GM10266 (cell line): Measurements from ENCODE around the gene TMEM174.

Experiments used
- DNase-seq: peaks from one replicate; pipeline ENCODE4 v3.0.0; 2012; ENCODE audit errors: extremely low spot score
- TF ChIP-seq, protein P1 (sequence below): IDR thresholded peaks from 2 replicates; pipeline ENCODE4 v1.5.1; 2012; ENCODE audit warnings: mild to moderate bottlenecking, low read depth; ENCODE audit not compliant: control insufficient read depth, insufficient read depth; ENCODE audit errors: missing control alignments

TMEM174 gene

DNA sequence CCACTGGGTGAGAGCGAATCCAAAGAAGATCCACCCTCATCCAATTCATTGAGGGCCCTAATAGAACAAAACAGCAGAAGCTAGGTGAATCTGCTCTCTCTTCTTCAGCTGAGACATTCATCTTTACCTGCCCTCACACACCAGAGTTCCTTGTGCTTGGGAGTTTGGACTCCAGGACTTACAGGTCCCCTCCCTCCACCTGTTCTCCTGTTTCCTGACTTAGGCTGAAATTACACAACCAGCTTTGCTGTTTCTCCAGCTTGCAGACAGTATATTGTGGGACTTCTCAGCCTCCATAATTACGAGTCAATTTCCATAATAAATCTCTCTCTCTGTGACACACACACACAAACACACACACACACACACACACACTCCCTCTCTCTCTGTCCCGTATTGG lies 33.5 kb upstream of the TMEM174 start:
- TF ChIP-seq, protein P1, sequence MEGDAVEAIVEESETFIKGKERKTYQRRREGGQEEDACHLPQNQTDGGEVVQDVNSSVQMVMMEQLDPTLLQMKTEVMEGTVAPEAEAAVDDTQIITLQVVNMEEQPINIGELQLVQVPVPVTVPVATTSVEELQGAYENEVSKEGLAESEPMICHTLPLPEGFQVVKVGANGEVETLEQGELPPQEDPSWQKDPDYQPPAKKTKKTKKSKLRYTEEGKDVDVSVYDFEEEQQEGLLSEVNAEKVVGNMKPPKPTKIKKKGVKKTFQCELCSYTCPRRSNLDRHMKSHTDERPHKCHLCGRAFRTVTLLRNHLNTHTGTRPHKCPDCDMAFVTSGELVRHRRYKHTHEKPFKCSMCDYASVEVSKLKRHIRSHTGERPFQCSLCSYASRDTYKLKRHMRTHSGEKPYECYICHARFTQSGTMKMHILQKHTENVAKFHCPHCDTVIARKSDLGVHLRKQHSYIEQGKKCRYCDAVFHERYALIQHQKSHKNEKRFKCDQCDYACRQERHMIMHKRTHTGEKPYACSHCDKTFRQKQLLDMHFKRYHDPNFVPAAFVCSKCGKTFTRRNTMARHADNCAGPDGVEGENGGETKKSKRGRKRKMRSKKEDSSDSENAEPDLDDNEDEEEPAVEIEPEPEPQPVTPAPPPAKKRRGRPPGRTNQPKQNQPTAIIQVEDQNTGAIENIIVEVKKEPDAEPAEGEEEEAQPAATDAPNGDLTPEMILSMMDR = no peak
- DNase-seq = no peak

DNA sequence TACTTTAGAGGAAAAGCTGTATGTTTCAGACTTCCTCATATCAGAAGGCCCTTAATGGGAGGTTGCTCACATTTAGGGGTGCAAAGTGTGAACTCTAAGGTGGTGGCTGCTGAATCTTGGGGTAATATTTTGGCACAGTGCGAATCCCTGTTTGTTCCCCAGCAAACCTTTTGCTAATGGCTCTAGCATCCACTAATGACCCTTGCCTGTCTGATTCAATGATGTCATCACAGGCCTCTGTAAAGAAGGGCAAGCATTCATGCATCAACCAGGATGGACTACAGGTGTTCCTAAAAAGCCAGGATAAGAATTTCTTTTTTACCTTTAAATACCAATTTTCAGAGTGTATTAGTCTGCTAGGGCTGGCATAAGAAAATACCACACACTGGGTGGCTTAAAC lies 32.2 kb upstream of the TMEM174 start:
- TF ChIP-seq, protein P1 = no peak
- no peak for DNase-seq

DNA sequence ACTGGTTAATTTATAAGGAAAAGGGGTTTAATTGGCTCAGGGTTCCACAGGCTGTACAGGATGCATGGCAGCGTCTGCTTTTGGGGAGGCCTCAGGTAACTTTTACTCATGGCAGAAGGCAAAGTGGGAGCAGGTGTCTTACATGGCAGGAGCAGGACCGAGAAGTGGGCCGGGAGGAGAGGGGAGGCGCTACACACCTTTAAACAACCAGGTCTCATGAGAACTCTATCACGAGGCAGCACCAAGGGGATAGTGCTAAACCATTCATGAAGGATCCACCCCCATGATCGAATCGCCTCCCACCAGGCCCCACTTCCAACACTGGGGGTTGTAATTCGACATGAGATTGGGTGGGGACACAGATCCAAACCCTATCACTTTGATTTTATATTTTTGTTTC lies 31.0 kb upstream of the TMEM174 start:
- DNase-seq = no peak

DNA sequence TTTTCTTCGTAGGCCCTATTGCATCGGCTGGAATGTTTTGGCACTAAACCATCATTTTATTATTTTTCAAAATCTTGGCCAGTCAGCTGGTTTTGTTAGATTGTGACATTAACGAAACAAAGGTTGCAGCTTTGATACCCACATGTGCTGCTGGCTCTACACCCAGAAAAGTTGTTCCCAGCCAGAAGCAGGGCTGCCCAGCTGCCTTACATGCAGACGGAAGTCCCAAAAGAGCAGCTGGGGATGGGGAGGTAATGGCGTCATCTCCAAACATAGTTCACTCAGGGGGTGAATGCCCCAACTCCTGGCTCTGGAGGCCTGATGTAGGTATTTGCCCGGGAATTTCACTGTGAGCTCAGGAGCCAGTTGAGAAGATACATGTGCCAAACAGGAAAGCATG lies 29.3 kb upstream of the TMEM174 start:
- TF ChIP-seq, protein P1 = no peak
- DNase-seq = no peak

More for the DNA sequence above, 31.0 kb upstream of the TMEM174 start:
- TF ChIP-seq, protein P1 = no peak

DNA sequence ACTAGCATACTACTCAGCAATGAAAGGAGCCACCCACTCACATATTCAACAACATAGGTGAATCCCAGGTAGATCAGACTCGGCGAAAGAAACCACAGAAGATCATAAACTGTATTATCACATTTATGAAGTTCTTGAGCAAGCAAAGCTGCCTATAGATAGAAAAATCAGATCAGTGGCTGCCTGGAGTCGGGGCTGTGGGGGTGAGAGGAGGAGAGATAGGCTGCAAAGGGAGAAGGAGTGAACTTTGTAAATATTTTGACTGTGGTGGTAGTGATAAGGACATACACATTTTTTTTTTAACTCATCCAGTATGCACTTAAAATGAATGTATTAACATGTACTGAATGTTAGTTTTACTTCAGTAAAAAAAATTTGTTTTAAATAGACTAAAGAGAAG lies 23.5 kb upstream of the TMEM174 start:
- TF ChIP-seq, protein P1 = no peak
- DNase-seq = no peak

DNA sequence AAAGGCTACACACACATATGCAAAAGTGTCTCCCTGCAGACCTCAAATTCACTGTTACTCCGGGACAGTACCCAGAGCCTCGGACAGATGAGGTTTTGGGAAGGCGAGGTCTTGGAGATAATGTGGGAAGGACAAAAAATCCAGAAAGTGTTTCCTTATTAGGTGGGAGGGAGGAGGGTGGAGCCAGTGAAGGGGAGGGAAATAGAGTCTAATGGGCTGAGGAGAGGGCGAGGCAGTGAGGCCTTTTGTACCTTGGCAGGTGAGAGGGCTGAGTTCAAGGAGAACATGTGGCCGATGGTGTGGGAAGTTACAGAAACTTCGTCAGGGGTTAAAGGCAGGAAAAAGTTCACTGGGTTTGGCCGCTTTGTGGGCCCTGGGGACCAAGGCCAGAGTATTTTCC lies 22.1 kb upstream of the TMEM174 start:
- DNase-seq = no peak
- TF ChIP-seq, protein P1 = no peak

DNA sequence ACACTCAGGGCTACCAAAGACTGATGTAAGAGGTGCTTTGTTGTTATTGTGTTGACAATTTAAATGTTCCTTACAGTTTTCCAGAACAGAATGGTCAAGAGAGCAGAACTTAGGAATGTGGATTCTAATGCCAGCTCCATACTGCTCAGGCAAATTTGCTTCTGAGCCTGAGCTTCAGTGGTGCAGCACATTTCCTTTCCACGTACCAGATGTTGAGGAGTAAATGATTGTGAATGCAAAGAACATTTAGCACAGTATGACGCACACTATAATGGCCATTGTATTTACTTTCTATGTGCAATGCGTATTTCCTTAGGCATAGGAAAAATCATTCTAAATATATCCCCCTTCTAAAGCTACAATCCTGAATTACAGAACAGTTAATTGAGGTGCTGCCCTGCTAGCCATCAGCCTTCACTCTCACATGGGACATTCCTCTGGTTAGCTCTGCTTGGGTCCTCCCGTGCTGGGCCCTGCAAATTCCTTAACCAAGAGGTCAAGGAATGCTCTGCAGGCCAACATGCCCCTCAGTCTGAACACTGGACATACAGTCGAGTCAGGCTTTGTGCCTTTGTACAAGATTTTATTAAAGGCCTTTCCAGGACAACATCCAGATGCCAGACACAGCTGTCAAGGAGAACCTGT lies 21.1 kb upstream of the TMEM174 start:
- TF ChIP-seq, protein P1 = no peak
- DNase-seq = no peak
